Left kidney (tissue), 2 donors: ENCODE results near the gene PID1. TPM values are rescaled to one million over a fixed set of nuclear protein-coding genes. Genes with fewer than 3 reads are reported as not detected.

Experiments used
- DNase-seq: peaks from one replicate; pipeline ENCODE4 v3.0.0-alpha.2; 2013
- polyA plus RNA-seq: library from polyadenylated mRNA; unstranded; fragments of 120-200 nt; gene quantifications from one replicate; pipeline ENCODE4 v1.2.1, GENCODE V29; 2013; ENCODE audit not compliant: insufficient read length

PID1 gene
- polyA plus RNA-seq, 1 donor: 5.4 TPM

DNA sequence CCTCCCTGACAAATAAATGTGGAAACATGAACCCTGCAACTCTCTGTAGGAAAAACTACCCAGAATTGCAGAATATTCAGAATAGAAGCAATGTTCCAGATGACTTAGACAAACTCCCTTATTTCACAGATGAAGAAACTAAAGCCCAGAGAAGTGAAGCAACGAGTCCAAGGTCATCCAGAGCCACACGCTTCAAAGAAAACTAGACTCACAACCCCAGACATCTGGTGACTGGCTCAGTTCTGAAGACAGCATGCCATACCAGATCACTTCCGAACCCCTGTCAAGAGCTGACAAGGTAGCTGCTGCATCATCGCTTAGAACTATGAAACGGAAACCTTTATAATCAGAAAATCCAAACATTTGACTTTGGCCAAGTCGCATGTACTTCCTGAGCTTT is 101.3 kb downstream of the PID1 start:
- DNase-seq: no peak

- no peak for DNase-seq
These were observed 106.4 kb downstream of the PID1 start for GRCh38 chr2:229164545-229165249.

DNA sequence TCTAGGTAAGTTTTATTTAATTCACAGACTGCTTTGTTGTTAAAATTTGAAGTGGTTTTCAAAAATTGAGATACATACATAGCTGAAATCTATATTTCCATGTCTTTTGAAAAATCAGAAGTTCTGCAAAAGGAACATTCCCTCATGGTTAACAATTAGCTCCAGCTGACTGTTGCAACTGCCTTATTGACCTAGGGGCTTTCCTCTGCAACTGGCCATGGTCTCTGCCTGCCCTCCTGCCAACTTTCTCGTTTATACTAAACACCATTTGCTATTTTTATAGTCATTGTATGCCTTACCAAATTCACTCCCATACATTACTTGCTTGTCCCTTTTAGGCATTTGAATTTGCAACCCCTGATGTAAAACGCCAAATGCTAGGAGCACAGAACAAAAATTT is 107.2 kb downstream of the PID1 start:
- DNase-seq: no peak

GRCh38 chr2:229162015-229162414 is 109.1 kb downstream of the PID1 start:
- DNase-seq: no peak

GRCh38 chr2:229160984-229161383 is 110.1 kb downstream of the PID1 start:
- no peak for DNase-seq

GRCh38 chr2:229160180-229160579 is 110.9 kb downstream of the PID1 start:
- no peak for DNase-seq

DNA sequence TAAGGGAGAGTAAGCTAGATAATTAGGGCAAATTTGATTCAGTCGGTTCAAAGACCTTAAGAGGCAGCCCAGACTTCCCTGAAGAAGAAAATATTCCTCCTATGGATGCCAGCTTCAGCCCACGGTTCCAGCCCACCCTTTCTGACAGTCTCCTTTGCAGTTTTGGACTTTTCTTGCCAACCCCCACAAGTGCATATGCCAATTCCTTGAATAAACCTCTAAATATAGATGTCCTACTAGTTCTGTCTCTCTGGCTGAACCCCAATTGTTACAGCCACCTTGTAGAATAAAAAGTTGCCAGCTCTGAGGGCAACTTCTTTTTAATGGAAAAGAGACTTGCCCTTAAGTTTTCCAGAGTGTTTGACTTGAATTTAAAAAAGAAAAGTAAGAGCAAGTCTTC is 111.7 kb downstream of the PID1 start:
- DNase-seq: no peak

- DNase-seq: no peak
These were observed 116.7 kb downstream of the PID1 start for GRCh38 chr2:229154381-229154780.

DNA sequence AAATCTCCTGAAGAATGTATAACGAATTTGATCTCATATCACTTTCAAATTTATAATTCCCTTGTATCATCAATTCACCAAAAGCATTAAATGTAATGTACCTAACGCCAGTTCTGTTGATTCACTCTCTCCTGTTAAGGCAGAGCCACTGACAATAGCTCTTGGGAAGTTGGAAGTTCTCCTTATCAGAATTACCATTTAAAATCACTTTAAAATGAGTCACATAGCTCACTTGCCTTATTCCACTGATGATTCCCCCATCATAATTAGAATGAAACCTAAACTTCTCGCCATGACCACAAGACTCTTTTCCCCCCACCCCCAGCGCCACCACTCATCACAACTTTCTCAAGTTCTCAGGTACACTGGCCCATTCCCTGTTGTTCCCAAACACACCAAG is 117.1 kb downstream of the PID1 start:
- DNase-seq: no peak

DNA sequence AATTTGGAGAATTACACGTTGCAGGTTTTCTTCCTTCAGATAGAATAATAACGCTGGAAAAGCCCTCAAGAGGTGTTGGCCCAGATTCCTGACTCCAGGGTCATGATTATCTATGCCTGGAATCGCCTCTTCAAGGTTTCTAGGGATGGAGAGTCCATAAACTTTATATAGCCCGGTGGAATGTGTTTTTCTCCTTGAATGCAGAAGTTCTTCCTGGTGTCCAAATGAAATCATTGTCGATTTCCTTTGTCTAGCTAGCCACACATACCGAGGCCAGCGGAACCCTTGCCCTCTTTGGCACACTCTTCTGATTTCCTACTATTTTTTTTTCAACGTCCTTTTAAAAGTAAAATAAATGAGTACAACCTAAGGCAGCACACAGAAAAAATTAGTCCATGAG is 117.8 kb downstream of the PID1 start:
- DNase-seq: no peak

GRCh38 chr2:229152674-229153073 is 118.4 kb downstream of the PID1 start:
- no peak for DNase-seq

GRCh38 chr2:229150317-229150716 is 120.8 kb downstream of the PID1 start:
- no peak for DNase-seq

GRCh38 chr2:229141424-229142025 is 129.6 kb downstream of the PID1 start:
- no peak for DNase-seq

DNA sequence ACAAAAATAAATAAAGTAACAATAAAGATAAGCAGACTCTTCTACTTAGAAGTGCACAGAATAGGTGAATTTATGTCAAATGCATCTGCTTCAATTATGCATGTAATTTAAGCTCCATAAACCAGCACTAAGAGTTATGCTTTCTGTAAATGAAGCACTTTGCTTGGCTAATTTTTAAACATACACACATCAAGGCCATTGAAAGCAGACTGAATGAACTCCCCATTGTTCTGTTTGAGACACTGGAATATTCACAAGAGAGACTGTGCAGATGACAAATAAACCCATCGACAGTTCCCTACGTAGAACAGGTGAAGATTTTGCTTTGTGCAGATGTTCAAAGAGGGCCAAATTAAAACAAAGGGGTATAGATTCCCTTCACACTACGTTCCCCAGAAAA is 133.4 kb downstream of the PID1 start:
- no peak for DNase-seq

- no peak for DNase-seq
These were observed 134.0 kb downstream of the PID1 start for GRCh38 chr2:229137066-229137465.

- peak; percentile 33 for DNase-seq
These were observed 137.8 kb downstream of the PID1 start for GRCh38 chr2:229133155-229133772.

DNA sequence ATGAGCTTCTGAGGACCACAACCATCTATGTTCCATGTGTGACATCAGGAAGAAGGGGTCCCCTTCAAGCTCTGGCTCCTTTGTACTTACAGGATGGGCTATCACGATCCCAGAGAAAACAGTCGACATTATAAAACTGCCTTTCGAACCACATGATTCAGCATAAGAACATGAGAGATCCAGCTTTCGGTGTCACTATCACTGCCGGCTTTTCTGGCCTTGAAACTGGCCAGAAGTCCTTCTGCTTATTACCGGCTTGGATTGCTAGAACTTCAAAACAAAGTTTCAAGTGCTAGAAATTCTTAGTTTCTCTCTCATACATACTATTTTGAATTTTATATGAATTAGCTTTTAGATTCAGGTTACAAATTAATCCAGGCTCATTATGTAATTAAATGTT is 138.9 kb downstream of the PID1 start:
- no peak for DNase-seq

DNA sequence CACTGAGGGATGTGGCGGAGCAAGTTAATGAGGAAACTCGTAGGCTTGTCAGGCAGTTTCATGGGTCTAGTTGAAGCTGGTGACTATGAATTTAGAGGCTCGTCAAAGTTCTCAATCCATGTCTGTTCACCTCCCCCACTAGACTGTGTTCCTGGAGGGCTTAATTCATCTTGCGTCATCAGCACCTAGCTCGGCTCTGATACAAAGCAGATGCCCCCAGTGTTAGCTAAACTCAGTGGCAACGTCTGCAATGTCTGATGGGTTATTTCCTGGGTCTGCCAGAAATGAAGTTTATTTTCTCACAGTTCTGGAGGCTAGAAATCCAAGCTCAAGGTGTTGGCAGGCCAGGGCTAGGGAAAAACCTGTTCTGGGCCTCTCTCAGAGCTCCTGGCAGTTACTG is 140.6 kb downstream of the PID1 start:
- no peak for DNase-seq

- no peak for DNase-seq
These were observed 141.2 kb downstream of the PID1 start for GRCh38 chr2:229129738-229130371.

DNA sequence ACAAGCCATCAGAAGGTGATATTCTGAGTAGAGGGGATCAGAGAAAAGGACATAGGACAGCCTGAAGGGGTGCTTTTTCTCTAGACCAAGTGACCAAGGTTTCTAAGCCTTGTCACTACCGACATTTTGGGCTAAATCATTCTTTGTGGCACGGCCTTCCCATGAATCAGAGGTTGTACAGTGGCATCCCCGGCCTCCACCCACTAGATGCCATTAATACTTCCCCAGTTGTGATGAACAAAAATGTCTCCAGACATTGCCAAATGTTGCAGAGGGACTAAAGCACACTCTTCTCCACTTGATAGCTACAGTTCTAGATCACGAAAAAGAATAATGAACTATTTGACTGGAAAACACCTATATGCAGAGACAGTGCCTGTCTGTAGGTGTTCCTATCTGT is 143.6 kb downstream of the PID1 start:
- DNase-seq: no peak

GRCh38 chr2:229126066-229126465 is 145.0 kb downstream of the PID1 start:
- DNase-seq: no peak

- peak; percentile 32 for DNase-seq
These were observed 147.0 kb downstream of the PID1 start for GRCh38 chr2:229124136-229124535.

- DNase-seq: no peak
These were observed 152.2 kb downstream of the PID1 start for GRCh38 chr2:229118927-229119326.
